ENCODE measurements around the gene TARBP2.

The TARBP2 gene

GRCh38 chr12:53506881-53507602 lies 6.0 kb downstream of the TARBP2 start, which contains the start of gene NPFF:
Gene NPFF, minus strand, starts transcription at chr12:53507484. Its CDS starts 10 bp downstream, at chr12:53507474.
- TF ChIP-seq ZC3H10 (CRISPR knock-in tag; IDR thresholded peaks at IDR 0.05) (no peak), CREB5 (CRISPR knock-in tag; IDR thresholded peaks at IDR 0.05; ENCODE audit: low read depth) (no peak), TOX (CRISPR knock-in tag; IDR thresholded peaks at IDR 0.05; ENCODE audit: borderline replicate concordance) (no peak)
- no peak for ATAC-seq

GRCh38 chr12:53507603-53507885 lies 6.5 kb downstream of the TARBP2 start:
- TF ChIP-seq ZFP3 (CRISPR knock-in tag; IDR thresholded peaks at IDR 0.05) (no peak), TCF4 (CRISPR knock-in tag; IDR thresholded peaks at IDR 0.05; ENCODE audit: borderline replicate concordance) (no peak), TSHZ2 (CRISPR knock-in tag; IDR thresholded peaks at IDR 0.05) (no peak), CSRNP3 (CRISPR knock-in tag; IDR thresholded peaks at IDR 0.05) (no peak), GLIS3 (CRISPR knock-in tag; IDR thresholded peaks at IDR 0.05) (no peak), ESRRG (CRISPR knock-in tag; IDR thresholded peaks at IDR 0.05) (no peak), CSDC2 (CRISPR knock-in tag; IDR thresholded peaks at IDR 0.05) (no peak), BACH2 (CRISPR knock-in tag; IDR thresholded peaks at IDR 0.05; ENCODE audit: borderline replicate concordance) (no peak), PATZ1 (CRISPR knock-in tag; IDR thresholded peaks at IDR 0.05; ENCODE audit: borderline replicate concordance) (no peak), SNAI2 (CRISPR knock-in tag; IDR thresholded peaks at IDR 0.05) (no peak), POU6F1 (CRISPR knock-in tag; IDR thresholded peaks at IDR 0.05; ENCODE audit: borderline replicate concordance, low read depth) (no peak), ZNF565 (CRISPR knock-in tag; conservative IDR thresholded peaks at IDR 0.05; ENCODE audit: low read depth) (no peak), ARNTL (CRISPR knock-in tag; IDR thresholded peaks at IDR 0.05; ENCODE audit: borderline replicate concordance, low read depth) (no peak), CREB5 (CRISPR knock-in tag; IDR thresholded peaks at IDR 0.05; ENCODE audit: low read depth) (no peak), ZNF8 (CRISPR knock-in tag; IDR thresholded peaks at IDR 0.05) (no peak)
- ATAC-seq = no peak

GRCh38 chr12:53508534-53509170 lies 7.6 kb downstream of the TARBP2 start:
- ATAC-seq = peak; percentile 95
- TF ChIP-seq CSRNP3 (CRISPR knock-in tag; IDR thresholded peaks at IDR 0.05) (no peak), PATZ1 (CRISPR knock-in tag; IDR thresholded peaks at IDR 0.05; ENCODE audit: borderline replicate concordance) (no peak), TOX (CRISPR knock-in tag; IDR thresholded peaks at IDR 0.05; ENCODE audit: borderline replicate concordance) (no peak), GLIS3 (CRISPR knock-in tag; IDR thresholded peaks at IDR 0.05) (no peak), ZNF565 (CRISPR knock-in tag; conservative IDR thresholded peaks at IDR 0.05; ENCODE audit: low read depth) (no peak), ZNF70 (CRISPR knock-in tag; IDR thresholded peaks at IDR 0.05) (no peak), RARB (CRISPR knock-in tag; IDR thresholded peaks at IDR 0.05) (no peak), POU6F1 (CRISPR knock-in tag; IDR thresholded peaks at IDR 0.05; ENCODE audit: borderline replicate concordance, low read depth) (no peak), ZFP3 (CRISPR knock-in tag; IDR thresholded peaks at IDR 0.05) (no peak), PPARA (CRISPR knock-in tag; IDR thresholded peaks at IDR 0.05; ENCODE audit: borderline replicate concordance) (no peak)

All from SK-N-SH treated with all-trans-retinoic acid at 6 μM for 48 hours (cell line).